DOHH2 (cell line): Measurements from ENCODE around the gene TMEM92.
A peak's percentile ranks its signal among the peaks of the same experiment; 100 is the strongest.

ENCODE experiments used
- H3F3A ChIP-seq: fragments of 200-600 bp; sonication (generic), shearing (Covaris generic); 2 replicates; pipeline ENCODE4 v1.6.0; 2016; ENCODE audit warnings: antibody characterized with exemption, mild to moderate bottlenecking; ENCODE audit not compliant: control insufficient read depth, insufficient read depth
- H3K27ac ChIP-seq: fragments of 200-600 bp; sonication (generic); 2 replicates; pipeline ENCODE4 v1.5.1; 2014; ENCODE audit warnings: low read depth, mild to moderate bottlenecking, low read length, moderate library complexity
- H3K27me3 ChIP-seq: fragments of 200-600 bp; sonication (generic); 2 replicates; pipeline ENCODE4 v1.6.1; 2014; ENCODE audit warnings: mild to moderate bottlenecking, low read length, mixed read lengths; ENCODE audit not compliant: control insufficient read depth
- H3K36me3 ChIP-seq: fragments of 200-600 bp; sonication (generic); 2 replicates; pipeline ENCODE4 v1.6.1; 2014; ENCODE audit warnings: mild to moderate bottlenecking, low read length, moderate library complexity, mixed read lengths; ENCODE audit not compliant: control insufficient read depth
- H3K4me1 ChIP-seq: fragments of 200-600 bp; sonication (generic); 2 replicates; pipeline ENCODE4 v1.6.1; 2014; ENCODE audit warnings: mild to moderate bottlenecking, low read length, mixed read lengths; ENCODE audit not compliant: control insufficient read depth
- H3K4me2 ChIP-seq: fragments of 200-600 bp; sonication (generic); 2 replicates; pipeline ENCODE4 v1.6.0; 2014; ENCODE audit warnings: mild to moderate bottlenecking, low read length, moderate library complexity
- H3K4me3 ChIP-seq: fragments of 200-600 bp; sonication (generic); 2 replicates; pipeline ENCODE4 v1.5.1; 2014; ENCODE audit warnings: mild to moderate bottlenecking, low read length, mixed read lengths
- H3K79me2 ChIP-seq: fragments of 200-600 bp; sonication (generic); 2 replicates; pipeline ENCODE4 v1.6.1; 2014; ENCODE audit warnings: mild to moderate bottlenecking, low read length, mixed read lengths; ENCODE audit not compliant: control insufficient read depth
- H3K9me2 ChIP-seq: fragments of 200-600 bp; sonication (generic); replicated peaks from 2 replicates; pipeline ENCODE4 v1.6.1; 2014; ENCODE audit warnings: mild to moderate bottlenecking, low read length, mixed read lengths; ENCODE audit not compliant: control insufficient read depth
- H3K9me3 ChIP-seq: fragments of 200-600 bp; sonication (generic); 2 replicates; pipeline ENCODE4 v1.6.1; 2014; ENCODE audit warnings: antibody characterized with exemption, low read length, mixed read lengths; ENCODE audit not compliant: control insufficient read depth, insufficient read depth
- H4K20me1 ChIP-seq: fragments of 200-600 bp; sonication (generic); 2 replicates; pipeline ENCODE4 v1.6.0; 2014; ENCODE audit warnings: low read depth, mild to moderate bottlenecking, antibody characterized with exemption, low read length, moderate library complexity; ENCODE audit not compliant: control insufficient read depth, insufficient read depth
- CTCF ChIP-seq: fragments of 200-600 bp; sonication (generic); IDR thresholded peaks from one replicate; pipeline ENCODE4 v1.5.1; 2014; ENCODE audit warnings: antibody characterized with exemption, mild to moderate bottlenecking, low read depth, low read length; ENCODE audit not compliant: poor library complexity, severe bottlenecking
- EZH2phosphoT487 ChIP-seq: fragments of 200-600 bp; sonication (generic); IDR thresholded peaks from 2 replicates; pipeline ENCODE4 v1.6.1; 2017; ENCODE audit warnings: borderline replicate concordance, mild to moderate bottlenecking, antibody characterized with exemption, low read length, moderate library complexity, mixed read lengths

TMEM92 gene

GRCh38 chr17:50272711-50273653, 1.3 kb upstream of the TMEM92 start:
- Histone ChIP-seq H3K27me3 (peaks cover 28% of the 10 kb centered on the region), H3K79me2 (no peaks in the 10 kb centered on the region), H3K27ac (no peak overlapping the region), H3K36me3 (no peaks in the 10 kb centered on the region), H4K20me1 (no peaks in the 10 kb centered on the region), H3F3A (no peaks in the 10 kb centered on the region), H3K4me1 (peaks cover 11% of the 10 kb centered on the region), H3K9me3 (no peaks in the 10 kb centered on the region), H3K4me2 (peak overlapping the region; percentile 32), H3K4me3 (no peak overlapping the region), H3K9me2 (no peaks in the 10 kb centered on the region)
- TF ChIP-seq EZH2phosphoT487 = no peak
- TF ChIP-seq CTCF = peak; percentile 90

DNA sequence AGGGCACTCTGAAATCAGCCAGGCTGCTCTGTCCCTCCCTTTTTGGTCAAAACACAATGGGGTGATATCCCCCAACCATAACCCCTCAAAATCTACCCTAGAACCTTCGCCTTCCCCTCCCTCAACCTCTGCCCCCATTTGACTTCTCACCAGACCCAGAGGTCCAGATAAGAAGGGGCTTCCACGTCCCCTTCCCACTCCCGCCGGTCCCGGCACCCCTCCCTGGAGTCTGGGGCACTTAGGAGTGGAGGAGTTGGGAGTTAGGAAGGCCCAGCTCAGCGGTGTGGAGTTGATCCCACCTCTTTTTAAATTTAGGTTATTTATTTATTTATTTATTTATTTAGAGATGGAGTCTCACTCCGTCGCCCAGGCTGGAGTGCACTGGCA, 619 bp upstream of the TMEM92 start:
- H3K4me1 ChIP-seq = peaks cover 11% of the 10 kb centered on the region
- no peak overlapping the region for H3K4me3 ChIP-seq
- H3F3A ChIP-seq = no peaks in the 10 kb centered on the region
- no peaks in the 10 kb centered on the region for H3K9me3 ChIP-seq
- no peaks in the 10 kb centered on the region for H3K36me3 ChIP-seq
- TF ChIP-seq CTCF = no peak
- TF ChIP-seq EZH2phosphoT487 = no peak
- H3K79me2 ChIP-seq = no peaks in the 10 kb centered on the region
- peaks cover 31% of the 10 kb centered on the region for H3K27me3 ChIP-seq
- no peak overlapping the region for H3K27ac ChIP-seq
- H4K20me1 ChIP-seq = no peaks in the 10 kb centered on the region
- H3K4me2 ChIP-seq = peak overlapping the region; percentile 32; the same call in 1 of the 2 replicates
- H3K9me2 ChIP-seq = no peaks in the 10 kb centered on the region

DNA sequence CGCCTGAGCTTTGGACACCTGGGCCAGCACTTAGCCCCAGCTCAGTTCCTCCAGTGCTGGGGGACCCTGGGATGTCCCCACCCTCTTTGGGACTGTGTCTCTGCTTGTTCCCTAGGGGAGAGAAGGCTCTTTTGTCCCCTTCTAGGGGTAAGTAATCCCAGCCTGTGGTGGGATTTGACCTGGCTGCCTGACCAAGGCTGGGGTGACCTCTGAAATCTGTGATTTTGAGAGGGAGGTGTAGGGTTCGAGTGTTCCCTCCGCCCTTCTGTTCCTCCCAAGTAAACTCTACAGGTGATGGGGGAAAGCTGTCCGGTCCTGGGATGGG, 593 bp downstream of the TMEM92 start:
- Histone ChIP-seq H3K4me3 (no peak overlapping the region), H3K27ac (no peak overlapping the region), H3K9me3 (no peaks in the 10 kb centered on the region), H3K4me1 (peaks cover 11% of the 10 kb centered on the region), H3F3A (no peaks in the 10 kb centered on the region), H3K27me3 (peaks cover 28% of the 10 kb centered on the region), H3K79me2 (no peaks in the 10 kb centered on the region), H3K9me2 (no peaks in the 10 kb centered on the region), H3K4me2 (no peak overlapping the region), H3K36me3 (no peaks in the 10 kb centered on the region), H4K20me1 (no peaks in the 10 kb centered on the region)
- TF ChIP-seq EZH2phosphoT487 = no peak
- TF ChIP-seq CTCF = no peak
